Adipocyte (in vitro differentiated cells): Measurements from ENCODE around the gene SCNN1A.

Source experiments
- DNase-seq: peaks from one replicate; pipeline ENCODE4 v3.0.0-alpha.2; 2015; ENCODE audit warnings: low read depth
- H3K27me3 ChIP-seq: replicated peaks from 2 replicates; pipeline ENCODE4 v1.7.0; 2013; ENCODE audit warnings: mild to moderate bottlenecking, low read length, moderate library complexity; ENCODE audit not compliant: control insufficient read depth, insufficient read depth
- H3K36me3 ChIP-seq: 2 replicates; pipeline ENCODE4 v1.7.0; 2013; ENCODE audit warnings: low read length, mild to moderate bottlenecking, moderate library complexity; ENCODE audit not compliant: control insufficient read depth, insufficient read depth, severe bottlenecking
- H3K4me1 ChIP-seq: 2 replicates; pipeline ENCODE4 v1.7.0; 2013; ENCODE audit warnings: mild to moderate bottlenecking, low read length, moderate library complexity; ENCODE audit not compliant: control insufficient read depth, insufficient read depth
- H3K4me3 ChIP-seq: 2 replicates; pipeline ENCODE4 v1.7.0; 2013; ENCODE audit warnings: mild to moderate bottlenecking, low read length, moderate library complexity
- H3K9ac ChIP-seq: 2 replicates; pipeline ENCODE4 v1.7.0; 2013; ENCODE audit warnings: mild to moderate bottlenecking, low read length, moderate library complexity
- H3K9me3 ChIP-seq: 2 replicates; pipeline ENCODE4 v1.7.0; 2013; ENCODE audit warnings: mild to moderate bottlenecking, low read length, moderate library complexity; ENCODE audit not compliant: control insufficient read depth

SCNN1A gene

DNA sequence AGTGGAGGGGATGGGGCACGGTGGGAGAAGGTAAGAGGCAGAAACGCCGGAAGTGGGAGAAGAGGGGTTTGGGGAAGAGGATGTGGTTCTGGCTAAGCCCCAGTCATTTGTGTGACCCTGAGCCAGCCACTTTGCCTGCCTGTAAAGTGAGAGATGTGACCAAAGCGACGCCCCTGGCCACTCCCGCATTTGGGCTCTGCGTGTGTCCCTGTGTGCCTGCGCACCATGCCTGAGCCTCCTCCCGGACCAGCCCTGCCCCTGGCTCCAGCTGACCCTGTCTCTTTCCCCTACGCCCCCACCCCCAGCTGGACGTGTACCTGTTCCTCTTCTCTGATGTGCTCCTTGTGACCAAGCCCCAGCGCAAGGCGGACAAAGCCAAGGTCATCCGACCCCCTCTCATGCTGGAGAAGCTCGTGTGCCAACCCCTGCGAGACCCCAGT, 56.9 kb downstream of the SCNN1A start:
- H3K4me1 ChIP-seq, result peaks cover 42% of the 10 kb centered on the region
- H3K27me3 ChIP-seq, result no peaks in the 10 kb centered on the region
- no peak overlapping the region for H3K4me3 ChIP-seq
- H3K9me3 ChIP-seq, result no peaks in the 10 kb centered on the region
- no peak for DNase-seq
- no peak overlapping the region for H3K9ac ChIP-seq
- H3K36me3 ChIP-seq, result peaks cover 16% of the 10 kb centered on the region

GRCh38 chr12:6317693-6318439, 57.5 kb downstream of the SCNN1A start:
- Histone ChIP-seq H3K4me1 (peaks cover 44% of the 10 kb centered on the region), H3K9ac (no peak overlapping the region), H3K4me3 (no peak overlapping the region), H3K27me3 (no peaks in the 10 kb centered on the region), H3K9me3 (no peaks in the 10 kb centered on the region), H3K36me3 (peaks cover 16% of the 10 kb centered on the region)
- DNase-seq, result no peak

GRCh38 chr12:6316921-6317692, 58.3 kb downstream of the SCNN1A start:
- no peak for DNase-seq
- no peak overlapping the region for H3K9ac ChIP-seq

DNA sequence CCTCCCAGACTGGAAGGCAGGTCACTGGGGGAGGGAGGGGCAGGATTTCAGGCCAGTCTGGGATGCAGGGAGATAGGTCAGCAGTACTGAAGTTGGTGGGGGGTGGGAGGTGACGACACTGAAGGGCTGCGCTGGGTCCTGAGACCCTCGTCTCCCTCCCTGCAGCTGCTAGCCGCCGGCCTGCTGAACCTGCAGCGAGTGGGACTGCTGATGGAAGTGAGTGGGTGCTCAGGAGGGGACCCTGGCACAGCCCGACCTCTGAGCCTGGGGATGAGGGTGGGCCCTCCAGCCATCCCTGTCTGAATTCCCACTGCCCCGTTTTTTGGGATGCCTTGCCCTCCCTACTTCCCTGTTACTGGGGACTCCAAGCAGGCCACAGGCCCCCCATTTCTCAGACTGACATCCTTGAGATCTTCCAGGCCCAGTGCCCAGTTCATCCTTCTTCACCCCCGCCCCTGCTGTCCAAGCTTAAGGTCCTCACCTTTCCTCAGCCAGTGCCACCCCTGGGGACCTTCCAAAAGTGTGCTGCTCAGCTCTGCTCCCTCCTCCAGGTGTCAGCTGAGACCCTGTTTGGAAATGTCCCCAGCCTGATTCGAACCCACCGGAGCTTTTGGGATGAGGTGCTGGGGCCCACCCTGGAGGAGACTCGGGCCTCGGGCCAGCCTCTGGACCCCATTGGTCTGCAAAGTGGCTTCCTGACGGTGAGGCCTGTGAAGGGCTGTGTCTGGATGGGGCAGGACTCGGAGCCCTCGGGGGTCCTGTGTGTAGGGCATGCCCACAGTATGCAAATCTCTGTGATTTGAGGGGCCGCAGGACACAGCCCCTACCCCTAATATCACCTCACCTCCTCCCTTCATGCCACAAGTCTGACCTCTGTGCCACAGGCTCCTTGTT, 59.4 kb downstream of the SCNN1A start:
- H3K9me3 ChIP-seq, result no peaks in the 10 kb centered on the region
- H3K4me3 ChIP-seq, result no peak overlapping the region
- H3K36me3 ChIP-seq, result peaks cover 16% of the 10 kb centered on the region
- DNase-seq, result no peak
- H3K4me1 ChIP-seq, result peaks cover 55% of the 10 kb centered on the region
- H3K9ac ChIP-seq, result no peak overlapping the region
- H3K27me3 ChIP-seq, result no peaks in the 10 kb centered on the region

More at GRCh38 chr12:6316921-6317692, 58.3 kb downstream of the SCNN1A start:
- H3K9me3 ChIP-seq, result no peaks in the 10 kb centered on the region
- H3K4me1 ChIP-seq, result peaks cover 45% of the 10 kb centered on the region
- H3K4me3 ChIP-seq, result no peak overlapping the region
- peaks cover 16% of the 10 kb centered on the region for H3K36me3 ChIP-seq
- H3K27me3 ChIP-seq, result no peaks in the 10 kb centered on the region

DNA sequence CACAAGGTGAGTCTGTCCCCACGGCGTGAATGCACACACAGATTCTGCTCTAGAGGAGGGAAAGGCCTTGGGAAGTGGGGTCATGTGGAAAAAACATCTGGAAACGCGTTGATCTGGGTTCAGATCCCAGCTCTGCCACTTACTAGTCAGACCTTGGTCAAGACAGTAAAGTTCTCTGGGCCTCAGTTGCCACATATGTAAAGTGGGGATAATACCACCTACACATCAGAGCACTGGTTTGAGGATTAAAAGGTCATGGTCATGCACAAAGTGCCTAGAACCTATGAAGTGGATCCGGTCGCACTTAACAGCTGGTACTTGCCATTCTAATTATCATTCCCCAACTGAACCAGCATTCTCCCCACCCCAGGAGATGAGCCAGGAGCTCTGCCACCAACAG, 60.2 kb downstream of the SCNN1A start:
- no peak for DNase-seq
- Histone ChIP-seq H3K9ac (peak overlapping the region; percentile 21), H3K4me1 (peaks cover 57% of the 10 kb centered on the region), H3K9me3 (no peaks in the 10 kb centered on the region), H3K4me3 (no peak overlapping the region), H3K27me3 (no peaks in the 10 kb centered on the region), H3K36me3 (peaks cover 12% of the 10 kb centered on the region)

DNA sequence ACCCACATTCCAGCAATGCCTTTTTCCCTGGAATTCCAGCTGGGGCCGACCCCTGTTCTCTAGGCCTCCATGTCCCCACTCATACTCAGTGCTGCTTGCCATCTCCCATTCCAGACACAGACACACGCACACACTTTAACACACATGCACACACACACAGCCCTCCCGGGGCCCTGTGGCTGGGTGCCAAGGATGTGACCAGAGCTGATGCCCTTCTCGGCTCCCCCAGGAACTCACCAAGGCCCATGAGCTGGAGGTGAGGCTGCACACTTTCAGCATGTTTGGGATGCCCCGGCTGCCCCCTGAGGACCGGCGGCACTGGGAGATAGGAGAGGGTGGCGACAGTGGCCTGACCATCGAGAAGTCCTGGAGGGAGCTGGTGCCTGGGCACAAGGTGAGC, 60.6 kb downstream of the SCNN1A start:
- DNase-seq, result no peak
- Histone ChIP-seq H3K4me3 (no peak overlapping the region), H3K36me3 (peaks cover 12% of the 10 kb centered on the region), H3K9ac (peak overlapping the region; percentile 21), H3K9me3 (no peaks in the 10 kb centered on the region), H3K27me3 (no peaks in the 10 kb centered on the region), H3K4me1 (peaks cover 57% of the 10 kb centered on the region)

GRCh38 chr12:6313326-6313940, 61.9 kb downstream of the SCNN1A start:
- no peaks in the 10 kb centered on the region for H3K9me3 ChIP-seq
- peaks cover 8% of the 10 kb centered on the region for H3K36me3 ChIP-seq
- peaks cover 57% of the 10 kb centered on the region for H3K4me1 ChIP-seq
- peak overlapping the region; percentile 42 for H3K4me3 ChIP-seq
- H3K9ac ChIP-seq, result peak overlapping the region; percentile 83
- DNase-seq, result no peak
- no peaks in the 10 kb centered on the region for H3K27me3 ChIP-seq

DNA sequence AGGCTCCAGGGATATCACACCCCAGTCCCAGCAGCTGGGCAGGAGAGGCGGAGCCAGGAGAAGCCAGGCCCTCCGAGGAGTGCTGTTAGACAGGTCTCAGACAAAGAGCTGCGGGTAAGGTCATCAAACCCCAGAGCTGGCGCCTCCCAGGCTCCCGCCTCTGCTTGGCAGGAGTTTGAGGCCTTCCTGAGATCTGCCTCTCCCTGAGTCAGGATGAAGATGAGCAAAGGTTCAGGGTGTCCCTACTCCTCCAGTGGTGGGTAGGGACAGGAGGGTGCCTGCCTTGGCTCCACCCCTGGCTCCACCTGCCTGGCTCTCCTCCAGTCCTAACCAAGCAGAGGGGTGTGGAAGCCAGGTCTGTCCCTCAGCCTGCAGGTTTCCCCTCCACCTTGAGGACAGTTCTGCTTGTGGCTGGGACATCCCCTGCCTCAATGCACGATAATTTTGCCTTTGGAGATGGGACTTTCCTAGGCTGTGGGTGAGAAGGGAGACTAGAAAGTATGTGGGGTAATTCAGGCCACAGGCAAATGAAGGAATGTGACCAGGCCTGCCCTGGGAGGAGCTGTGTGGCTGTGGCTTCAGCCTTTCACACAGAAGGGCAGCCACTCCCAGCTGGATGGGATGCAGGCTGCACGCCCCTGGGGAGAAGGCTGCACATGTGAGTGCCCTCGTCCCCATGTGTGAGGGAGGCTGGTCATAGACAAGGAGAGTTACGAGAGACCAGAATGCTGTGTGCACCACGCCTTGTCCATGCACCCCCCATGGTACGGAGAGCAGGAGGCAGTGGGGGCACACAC, 62.6 kb downstream of the SCNN1A start:
- Histone ChIP-seq H3K4me1 (peaks cover 57% of the 10 kb centered on the region), H3K9ac (peak overlapping the region; percentile 83), H3K36me3 (peaks cover 8% of the 10 kb centered on the region), H3K27me3 (no peaks in the 10 kb centered on the region), H3K4me3 (peak overlapping the region; percentile 45), H3K9me3 (no peaks in the 10 kb centered on the region)
- DNase-seq, result peak; percentile 38

DNA sequence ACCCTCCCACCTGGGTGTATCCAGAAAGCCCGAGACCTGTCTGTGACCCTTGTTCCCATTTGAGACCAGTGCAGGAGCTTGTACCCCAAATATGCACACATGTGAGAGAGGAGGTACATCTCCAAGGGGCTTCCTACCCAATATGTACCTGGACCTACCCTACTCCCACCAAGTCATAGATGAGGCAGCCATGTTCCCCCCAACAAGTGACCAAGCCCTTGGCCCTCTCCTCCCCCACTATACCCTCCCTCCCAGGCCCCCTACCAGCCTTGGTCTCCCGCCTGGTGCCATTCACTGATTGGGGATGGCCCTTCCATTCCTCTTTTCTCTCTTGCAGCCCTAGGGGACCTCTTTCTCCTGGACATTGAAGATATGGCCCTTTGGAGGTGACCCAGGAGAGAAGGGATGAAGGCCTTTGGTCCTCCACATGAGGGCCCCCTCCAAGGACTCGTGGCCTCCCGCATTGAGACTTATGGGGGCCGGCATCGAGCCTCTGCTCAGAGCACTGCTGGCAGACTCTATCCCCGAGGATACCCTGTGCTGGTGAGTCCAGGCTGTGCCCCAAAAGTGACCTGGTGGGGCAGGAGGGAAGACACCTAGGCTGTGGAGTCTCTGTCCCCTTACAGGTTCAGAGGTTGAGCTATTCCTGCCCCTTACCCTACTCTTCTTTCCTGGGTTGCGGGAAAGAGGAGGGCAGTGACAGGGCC, 63.4 kb downstream of the SCNN1A start:
- Histone ChIP-seq H3K36me3 (peaks cover 8% of the 10 kb centered on the region), H3K9ac (peak overlapping the region; percentile 83), H3K27me3 (no peaks in the 10 kb centered on the region), H3K4me1 (peaks cover 54% of the 10 kb centered on the region), H3K4me3 (peak overlapping the region; percentile 45), H3K9me3 (no peaks in the 10 kb centered on the region)
- DNase-seq, result no peak
